Erythroblast (primary cell): ENCODE data around the gene FIBIN.

Experiments used
- GATA1 ChIP-seq: IDR thresholded peaks from 2 replicates; pipeline ENCODE4 v1.6.1; 2011; ENCODE audit warnings: low read depth, mild to moderate bottlenecking, control low read depth, low read length, moderate library complexity
- POLR2A ChIP-seq: IDR thresholded peaks from 2 replicates; pipeline ENCODE4 v1.6.1; 2011; ENCODE audit warnings: mild to moderate bottlenecking, low read length

GRCh38 chr11:26946257-26946716 lies 47.6 kb upstream of the FIBIN start:
- TF ChIP-seq POLR2A (no peak), GATA1 (no peak)
